GM19324 (cell line): Measurements from ENCODE around the gene ASPDH.

Experiments
- ATAC-seq: cut with Tn5 transposase; IDR thresholded peaks from one replicate; pipeline ENCODE4 v1.9.1; 2021; ENCODE audit warnings: mild to moderate bottlenecking, moderate library complexity; ENCODE audit not compliant: unreplicated experiment, low FRiP score

The ASPDH gene

DNA sequence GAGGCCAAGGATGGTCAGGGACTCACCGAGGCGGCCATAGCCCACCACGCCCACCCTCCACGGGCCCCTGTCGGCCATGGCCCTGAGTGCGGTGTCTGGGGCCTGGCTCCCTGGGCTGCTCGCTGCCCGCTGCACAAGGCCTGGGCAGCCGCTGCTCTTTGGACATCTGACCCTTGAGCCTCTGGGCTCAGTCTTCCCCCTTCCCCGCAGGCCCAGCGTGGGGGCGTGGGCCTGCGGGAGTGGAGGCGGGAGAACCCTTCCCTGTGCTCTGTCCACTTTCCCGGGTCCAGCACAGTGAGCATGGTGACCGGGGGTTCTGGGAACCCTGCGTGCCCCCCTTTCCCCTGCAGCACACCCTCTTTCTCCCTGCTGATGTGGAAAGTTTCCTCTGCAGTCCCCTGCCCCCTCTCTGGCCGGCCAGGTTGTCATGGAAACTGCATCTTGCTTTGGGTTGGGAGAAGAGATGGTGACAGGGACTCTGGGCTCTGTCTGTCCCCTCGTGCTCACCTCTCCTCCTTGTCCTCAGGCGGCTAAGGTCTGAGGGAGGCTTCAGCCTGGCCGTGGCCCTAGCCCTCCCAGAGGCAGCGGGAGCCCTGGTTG lies at the start of gene ASPDH:
Gene ASPDH, minus strand, starts transcription at position 168 of the 600 bp plus-strand sequence. Its CDS starts 90 bp downstream, at position 78.
- no peak for ATAC-seq

GRCh38 chr19:50562996-50563395 lies 49.3 kb upstream of the ASPDH start:
- ATAC-seq, result no peak

DNA sequence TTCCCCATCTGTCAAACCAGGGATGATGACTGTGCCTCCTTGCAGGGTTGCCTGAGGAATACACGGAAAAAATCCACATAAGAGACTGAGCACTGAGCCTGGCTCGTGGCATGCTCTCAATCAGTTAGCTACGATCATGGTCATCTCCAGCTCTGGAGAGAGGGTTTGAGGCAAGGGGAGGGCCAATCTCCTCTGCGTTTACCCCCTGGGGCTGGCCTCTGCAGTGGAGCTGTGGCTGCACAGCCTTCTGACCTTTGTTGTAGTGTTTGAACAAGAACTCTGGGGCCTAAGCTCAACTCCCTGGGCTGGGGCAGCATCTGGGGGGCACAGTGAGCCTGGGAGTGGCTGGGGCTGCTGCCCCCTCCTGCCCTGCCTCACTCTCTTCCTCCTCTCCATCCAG lies 48.6 kb upstream of the ASPDH start:
- no peak for ATAC-seq

- no peak for ATAC-seq
Observed at GRCh38 chr19:50559636-50560035, 45.9 kb upstream of the ASPDH start.

DNA sequence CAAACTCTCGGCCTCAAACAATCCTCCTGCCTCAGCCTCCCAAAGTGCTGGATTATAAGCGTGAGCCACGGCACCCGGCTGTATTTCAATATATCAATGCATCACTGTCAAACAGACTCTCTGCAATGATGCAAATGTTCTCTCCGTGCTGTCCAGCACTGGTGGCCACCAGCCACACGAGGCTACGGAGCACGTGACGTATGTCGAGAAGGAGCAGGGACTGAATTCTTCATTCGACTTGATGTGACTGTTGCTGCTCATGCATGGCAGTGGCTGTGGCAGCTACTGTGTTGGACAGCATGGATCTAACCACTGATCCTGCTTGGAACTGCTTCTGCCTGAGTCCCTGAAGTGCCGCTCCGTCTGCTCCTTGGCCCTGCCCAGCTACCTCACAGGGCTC lies 44.7 kb upstream of the ASPDH start:
- no peak for ATAC-seq

DNA sequence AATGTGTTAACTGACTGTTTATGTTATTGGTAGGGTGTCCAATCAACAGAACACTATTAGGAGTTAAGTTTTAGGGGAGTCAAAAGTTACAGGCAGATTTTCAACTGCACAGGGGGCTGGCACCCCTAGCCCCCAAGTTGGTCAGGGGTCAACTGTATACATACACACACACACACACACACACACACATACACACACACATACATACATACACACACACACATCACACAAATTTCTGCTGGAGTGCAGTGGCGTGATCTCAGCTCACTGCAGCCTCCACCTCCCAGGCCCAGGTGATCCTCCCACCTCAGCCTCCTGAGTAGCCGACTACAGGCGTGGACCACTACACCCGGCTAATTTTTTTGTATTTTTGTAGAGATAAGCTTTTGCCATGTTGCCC lies 44.3 kb upstream of the ASPDH start:
- ATAC-seq, result no peak

GRCh38 chr19:50557009-50557613 lies 43.4 kb upstream of the ASPDH start:
- no peak for ATAC-seq

GRCh38 chr19:50556282-50557008 lies 42.7 kb upstream of the ASPDH start:
- no peak for ATAC-seq

DNA sequence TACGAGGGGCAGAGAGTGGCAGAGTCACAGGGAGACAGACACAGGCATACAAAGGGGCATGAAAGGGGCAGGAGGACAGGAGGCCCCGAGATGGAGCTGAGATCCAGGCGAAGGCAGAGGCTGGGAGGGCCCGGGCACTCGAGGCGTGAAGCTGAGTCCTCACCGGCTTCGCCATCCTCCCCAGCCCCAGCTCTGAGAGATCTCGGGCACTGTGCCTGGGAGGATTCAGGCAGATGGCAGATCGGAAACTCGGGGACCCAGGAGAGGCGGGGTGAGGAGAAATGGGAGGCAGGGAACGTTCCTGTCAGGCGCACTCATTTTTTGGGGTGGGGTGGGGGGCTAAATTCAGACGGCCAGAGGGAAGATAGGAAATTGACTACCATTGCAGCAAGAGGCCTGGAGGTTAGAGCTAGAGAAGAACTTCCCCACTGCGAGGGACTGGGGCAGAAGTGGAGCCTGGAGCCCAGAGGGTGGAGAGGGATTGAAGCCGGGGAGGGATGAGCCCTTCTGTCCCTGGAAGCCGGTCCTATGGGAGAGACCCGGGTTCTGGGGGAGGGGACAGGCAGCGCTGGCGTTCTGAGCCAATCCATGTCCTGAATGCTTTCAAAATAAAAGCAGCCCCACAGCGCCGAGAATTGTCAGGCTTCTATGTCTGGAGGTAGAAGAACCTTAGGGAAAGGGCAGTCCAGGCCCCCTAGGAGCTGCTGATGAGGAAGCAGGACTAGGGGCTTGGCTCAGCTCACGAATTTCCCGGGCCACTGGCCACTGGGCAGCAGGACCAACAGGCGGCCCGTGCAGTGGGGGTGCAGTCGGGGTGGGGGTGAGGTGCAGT lies 42.0 kb upstream of the ASPDH start:
- no peak for ATAC-seq

DNA sequence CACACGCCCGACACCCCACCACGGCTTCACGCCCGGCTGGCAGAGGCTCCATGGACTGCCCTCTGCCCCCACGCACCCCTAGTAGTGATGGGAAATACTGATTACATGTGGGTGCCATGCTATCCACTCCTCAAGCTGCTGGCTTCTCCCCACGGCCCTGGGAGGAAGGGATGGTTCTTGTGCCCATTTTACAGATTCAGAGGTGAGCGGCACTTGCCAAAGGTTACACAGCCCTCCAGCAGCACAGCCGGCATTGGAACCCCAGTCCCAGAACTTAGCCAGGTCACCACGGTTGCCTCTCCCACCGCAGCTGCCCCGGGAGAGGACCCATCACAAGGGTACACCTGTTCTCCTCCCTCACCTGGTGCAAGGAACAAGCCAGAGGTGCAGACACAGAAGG lies 41.3 kb upstream of the ASPDH start:
- ATAC-seq, result no peak

DNA sequence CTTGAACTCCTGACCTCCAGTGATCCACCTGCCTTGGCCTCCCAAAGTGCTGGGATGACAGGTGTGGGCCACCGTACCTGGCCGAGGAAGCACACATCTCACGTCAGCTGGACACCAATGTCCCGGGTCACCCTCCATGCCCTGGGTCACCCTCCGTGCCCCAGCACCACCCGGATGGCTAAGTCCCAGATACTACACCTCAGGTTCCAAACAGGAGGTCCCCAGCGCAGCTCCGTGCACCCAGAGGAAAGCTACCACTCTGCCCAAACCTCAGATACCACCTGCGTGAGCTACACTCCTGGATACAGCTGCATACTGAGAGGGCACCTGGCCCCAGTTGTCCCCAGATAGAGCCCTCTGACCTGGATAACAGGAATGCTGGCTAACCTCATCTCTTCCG lies 40.5 kb upstream of the ASPDH start:
- no peak for ATAC-seq

DNA sequence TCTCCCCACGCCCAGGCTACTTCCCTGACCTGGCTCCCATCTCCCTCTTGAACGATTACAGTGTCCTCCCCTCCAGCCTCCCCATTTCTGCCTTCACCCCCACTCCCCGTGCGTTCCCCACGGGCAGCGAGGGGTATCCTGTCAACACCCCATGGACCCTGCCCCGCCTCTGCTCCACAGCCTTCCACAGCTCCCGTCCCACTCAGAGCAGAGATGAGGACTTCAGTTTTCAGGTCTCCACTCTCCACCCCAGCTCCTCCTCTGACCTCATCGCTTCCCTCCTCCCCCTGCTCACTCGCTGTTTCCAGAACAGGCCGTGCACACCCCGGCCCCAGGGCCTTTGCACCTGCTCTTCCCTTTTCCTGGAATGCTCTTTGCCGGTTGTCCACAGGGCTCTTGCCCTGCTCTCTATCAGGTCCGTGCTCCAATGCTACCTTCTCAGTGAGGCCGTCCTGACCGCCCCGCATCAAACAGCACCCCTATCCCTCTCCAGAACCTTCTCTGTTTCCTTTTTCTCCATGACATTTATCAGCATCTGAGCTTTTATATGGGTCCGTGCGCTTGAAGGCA lies 39.5 kb upstream of the ASPDH start:
- no peak for ATAC-seq

- no peak for ATAC-seq
Observed at GRCh38 chr19:50552540-50552939, 38.8 kb upstream of the ASPDH start.

GRCh38 chr19:50551715-50552187 lies 38.0 kb upstream of the ASPDH start:
- no peak for ATAC-seq

DNA sequence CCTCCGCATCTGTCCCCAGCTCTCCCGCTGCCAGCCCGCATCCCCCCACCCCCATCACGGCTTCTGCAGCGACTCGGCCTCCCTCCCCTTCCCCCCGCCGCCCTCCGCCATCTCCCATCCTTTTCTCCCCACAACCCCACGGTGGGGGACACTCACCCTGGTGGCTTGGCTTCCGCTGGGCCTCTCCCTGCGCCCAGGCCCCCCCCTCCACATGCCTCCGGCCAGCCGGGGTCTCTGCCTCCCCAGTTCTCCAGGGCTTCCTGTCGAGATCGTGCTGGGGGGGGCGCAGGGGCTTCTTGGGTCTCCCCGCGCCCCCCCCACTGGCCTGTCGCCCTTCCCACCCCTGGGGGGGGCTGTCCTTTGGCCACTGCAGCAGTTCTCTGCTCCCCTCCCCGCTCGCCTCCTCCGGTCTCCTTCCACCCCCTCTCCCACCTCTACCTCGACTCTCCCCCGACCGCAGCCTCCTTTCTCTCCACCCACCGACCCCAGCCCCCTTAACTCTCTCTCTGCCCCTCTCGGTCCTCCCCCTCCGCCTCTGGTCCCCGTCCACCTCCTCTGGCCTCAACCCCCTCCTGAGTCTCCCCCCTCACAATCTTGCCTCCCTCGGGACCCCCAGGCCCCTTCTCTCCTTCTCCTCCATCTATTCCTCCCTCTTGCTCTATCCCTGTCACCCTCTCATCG lies 37.5 kb upstream of the ASPDH start:
- no peak for ATAC-seq

GRCh38 chr19:50550594-50550966 lies 36.9 kb upstream of the ASPDH start:
- ATAC-seq, result no peak

DNA sequence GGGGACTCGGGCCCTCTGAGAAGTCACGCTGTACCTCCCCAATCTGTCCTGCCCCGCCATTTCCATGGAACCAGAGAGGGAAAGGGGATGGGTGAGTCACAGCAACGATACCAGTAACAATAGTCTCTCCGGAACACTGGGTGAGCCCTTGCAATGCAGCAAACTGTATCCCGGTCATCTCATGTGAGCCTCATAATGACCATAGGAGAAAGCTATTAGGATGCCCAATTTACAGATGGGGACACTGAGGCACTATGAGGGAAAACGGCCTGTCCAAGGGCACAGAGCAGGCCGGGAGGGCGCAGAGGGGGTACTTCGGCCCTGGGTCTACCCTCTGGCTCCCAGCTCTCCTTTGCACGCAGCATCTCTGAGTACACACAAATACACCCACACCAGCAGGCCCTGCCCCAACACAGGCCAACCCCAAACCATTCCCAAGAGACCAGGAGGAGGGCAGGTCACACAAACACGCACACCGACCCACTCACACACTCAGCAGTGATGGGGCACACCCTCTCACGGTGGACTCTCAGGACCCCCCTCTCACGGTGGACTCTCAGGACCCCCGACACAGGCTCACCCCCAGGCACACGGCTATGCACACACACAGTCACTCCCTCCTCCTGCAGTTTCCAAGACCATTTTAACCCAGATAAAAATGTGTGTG lies 36.3 kb upstream of the ASPDH start:
- ATAC-seq, result no peak

- ATAC-seq, result no peak
Observed at GRCh38 chr19:50549059-50549926, 35.6 kb upstream of the ASPDH start.
